GM12878 (cell line): ENCODE results near the gene ENGASE. TPM values are rescaled to one million over a fixed set of nuclear protein-coding genes. Genes with fewer than 3 reads are reported as not detected.

Experiments used
- ATAC-seq: fragments of 200-7000 bp; cut with Tn5 transposase; 3 replicates; pipeline ENCODE4 v1.9.1; 2020; ENCODE audit warnings: mild to moderate bottlenecking, moderate library complexity
- BruUV-seq: library from RNA; stranded (reverse); fragments of 400-500 nt; replicated peaks from 2 replicates; lab custom pipeline; 2021; lab: Mats Ljungman, UMichigan
- CTCF ChIA-PET: fragments of 300-600 bp; sonication (Branson Sonifier 250); formaldehyde crosslinking; extraction: SDS; loops from one replicate; lab custom pipeline; 2021; ENCODE audit warnings: inconsistent platforms; lab: Yijun Ruan, JAX
- POLR2A ChIA-PET: fragments of 350-600 bp; formaldehyde crosslinking; extraction: SDS; loops from one replicate; lab custom pipeline; 2021; ENCODE audit warnings: inconsistent platforms; lab: Charles Lee
- RAD21 ChIA-PET: fragments of 300-600 bp; sonication (Branson Sonifier 250); formaldehyde crosslinking; loops from one replicate; lab custom pipeline; 2023; ENCODE audit warnings: antibody characterized with exemption; ENCODE audit not compliant: unreplicated experiment; lab: Charles Lee
- SMC1A ChIA-PET: fragments of 300-600 bp; sonication (Branson Sonifier 250); formaldehyde crosslinking; loops from one replicate; lab custom pipeline; 2023; ENCODE audit not compliant: unreplicated experiment, uncharacterized antibody; lab: Charles Lee
- DNase-seq: peaks from one replicate; pipeline ENCODE4 v3.0.0-alpha.2; 2011; ENCODE audit warnings: low read depth, low spot score
- FAIRE-seq: peaks from 3 replicates; lab custom pipeline; 2011; peaks lifted over from hg19 to GRCh38; lab: Jason Lieb, UNC
- H2AFZ ChIP-seq: 2 replicates; pipeline ENCODE4 v1.6.0; 2011; ENCODE audit warnings: low read depth, low read length, control low read depth; ENCODE audit not compliant: control insufficient read depth
- H3K27ac ChIP-seq: 2 replicates; pipeline ENCODE4 v1.5.1; 2011; ENCODE audit warnings: control low read depth; ENCODE audit not compliant: control insufficient read depth, insufficient read depth
- H3K27me3 ChIP-seq, 2 experiments: replicated peaks in 1 of 2; 2 replicates each; pipeline versions ENCODE4 v1.6.0 to v1.6.1; 2011; ENCODE audit warnings: low read length in 1 of 2; ENCODE audit not compliant: control insufficient read depth in 2 of 2, insufficient read depth in 2 of 2
- H3K36me3 ChIP-seq, 2 experiments: 2 replicates each; pipeline ENCODE4 v1.5.1; 2011; ENCODE audit warnings: low read length in 1 of 2; ENCODE audit not compliant: control insufficient read depth in 2 of 2, insufficient read depth in 2 of 2
- H3K4me1 ChIP-seq: 2 replicates; pipeline ENCODE4 v1.6.1; 2011; ENCODE audit warnings: mild to moderate bottlenecking, low read length, moderate library complexity, mixed read lengths; ENCODE audit not compliant: control insufficient read depth, insufficient read depth
- H3K4me2 ChIP-seq: 2 replicates; pipeline ENCODE4 v1.6.0; 2011; ENCODE audit warnings: control low read depth; ENCODE audit not compliant: control insufficient read depth, insufficient read depth
- H3K4me3 ChIP-seq: fragments of 200-600 bp; sonication (generic); 2 replicates; pipeline ENCODE4 v1.5.1; 2016
- H3K79me2 ChIP-seq: 2 replicates; pipeline ENCODE4 v1.6.0; 2011; ENCODE audit warnings: low read length; ENCODE audit not compliant: control insufficient read depth, insufficient read depth
- H3K9ac ChIP-seq: 2 replicates; pipeline ENCODE4 v1.8.0; 2011; ENCODE audit warnings: low read length, control low read depth, mixed read lengths; ENCODE audit not compliant: control insufficient read depth, insufficient read depth
- H3K9me3 ChIP-seq: replicated peaks from 3 replicates; pipeline ENCODE4 v1.5.1; 2011; ENCODE audit warnings: mild to moderate bottlenecking, low read length; ENCODE audit not compliant: control insufficient read depth, insufficient read depth
- H4K20me1 ChIP-seq: 2 replicates; pipeline ENCODE4 v1.6.0; 2011; ENCODE audit not compliant: control insufficient read depth, insufficient read depth
- BCL11A ChIP-seq: IDR thresholded peaks from 2 replicates; pipeline ENCODE4 v1.6.1; 2011; ENCODE audit warnings: low read depth, low read length
- CBX3 ChIP-seq: fragments of 200-600 bp; sonication (generic); IDR thresholded peaks from 2 replicates; pipeline ENCODE4 v1.6.1; 2016; ENCODE audit warnings: low read depth, borderline replicate concordance
- CREM ChIP-seq: IDR thresholded peaks from 2 replicates; pipeline ENCODE4 v1.6.1; 2014; ENCODE audit warnings: antibody characterized with exemption, low read depth
- EGR1 ChIP-seq, 2 experiments: IDR thresholded peaks; 1 replicate in 1 of 2; 2 replicates in 1 of 2; pipeline ENCODE4 v1.6.1; 2011 to 2012; ENCODE audit warnings: low read depth in 2 of 2, low read length in 2 of 2, borderline replicate concordance in 1 of 2, mild to moderate bottlenecking in 1 of 2, moderate library complexity in 1 of 2
- ETV6 ChIP-seq, 2 experiments: fragments of 450-650 bp in 1 of 2; IDR thresholded peaks in 1 of 2; conservative IDR thresholded peaks in 1 of 2; 2 replicates each; pipeline ENCODE4 v1.6.1; 2014; ENCODE audit warnings: antibody characterized with exemption in 1 of 2, borderline replicate concordance in 1 of 2, low read depth in 1 of 2, mild to moderate bottlenecking in 1 of 2, moderate library complexity in 1 of 2
- GATAD2B ChIP-seq: fragments of 450-650 bp; conservative IDR thresholded peaks from 2 replicates; pipeline ENCODE4 v1.6.1; 2017; ENCODE audit warnings: low read depth, mild to moderate bottlenecking, moderate library complexity
- HCFC1 ChIP-seq: fragments of 150-350 bp; IDR thresholded peaks from 2 replicates; pipeline ENCODE4 v1.6.1; 2014; ENCODE audit warnings: low read length
- HDAC2 ChIP-seq: fragments of 200-600 bp; sonication (generic); IDR thresholded peaks from 2 replicates; pipeline ENCODE4 v1.6.1; 2017
- KDM1A ChIP-seq: fragments of 200-600 bp; sonication (generic); IDR thresholded peaks from 2 replicates; pipeline ENCODE4 v1.6.1; 2016; ENCODE audit warnings: borderline replicate concordance
- KLF5 ChIP-seq: fragments of 450-650 bp; IDR thresholded peaks from 2 replicates; pipeline ENCODE4 v1.6.1; 2014; ENCODE audit warnings: mild to moderate bottlenecking; ENCODE audit not compliant: partially characterized antibody
- MEF2B ChIP-seq: fragments of 450-650 bp; IDR thresholded peaks from 2 replicates; pipeline ENCODE4 v1.6.1; 2018; ENCODE audit warnings: mild to moderate bottlenecking, moderate library complexity; ENCODE audit not compliant: partially characterized antibody, poor library complexity, severe bottlenecking
- NFYB ChIP-seq: IDR thresholded peaks from 2 replicates; pipeline ENCODE4 v1.6.1; 2011; ENCODE audit warnings: low read depth, mild to moderate bottlenecking, low read length, improper control_type of control experiment, moderate library complexity; ENCODE audit not compliant: insufficient read depth
- NR2F1 ChIP-seq: fragments of 450-650 bp; conservative IDR thresholded peaks from 2 replicates; pipeline ENCODE4 v1.6.1; 2017; ENCODE audit warnings: mild to moderate bottlenecking
- PML ChIP-seq: IDR thresholded peaks from 2 replicates; pipeline ENCODE4 v1.6.1; 2012; ENCODE audit warnings: low read length, inconsistent platforms
- RUNX3 ChIP-seq: IDR thresholded peaks from 2 replicates; pipeline ENCODE4 v1.6.1; 2012; ENCODE audit warnings: low read length, inconsistent platforms
- STAT1 ChIP-seq: fragments of 450-650 bp; conservative IDR thresholded peaks from 2 replicates; pipeline ENCODE4 v1.6.1; 2014; ENCODE audit warnings: antibody characterized with exemption, mild to moderate bottlenecking
- WRNIP1 ChIP-seq: IDR thresholded peaks from 2 replicates; pipeline ENCODE4 v1.6.1; 2011; ENCODE audit warnings: low read depth, low read length, improper control_type of control experiment, borderline replicate concordance
- WGBS: methylation state at CpG from one replicate; pipeline ENCODE4 v1.1.6; 2016; ENCODE audit warnings: low lambda C conversion rate; ENCODE audit not compliant: insufficient replicate concordance, insufficient coverage; ENCODE audit errors: missing lambda C conversion rate; 5-methylcytosine and 5-hydroxymethylcytosine counted together
- in situ Hi-C: fragments of 300-500 bp; cut with MboI; formaldehyde crosslinking; loops from 9 replicates; pipeline ENCODE4 v1.14.3; 2018; ENCODE audit warnings: mixed read lengths
- intact Hi-C: fragments of 100-400 bp; cut with micrococcal nuclease; formaldehyde crosslinking; loops from one replicate; pipeline ENCODE4 v1.14.2; 2022; ENCODE audit not compliant: unreplicated experiment
- polyA plus RNA-seq, 11 experiments: library from polyadenylated mRNA; depleted of rRNA in 4 of 11; unstranded in 6 of 11; stranded (reverse) in 5 of 11; fragments of >200 nt; fragmentation: Nextera tagmentation in 4 of 11; fragmentation: Illumina TruSeq in 1 of 11; extraction: Ambion mirVana in 4 of 11; extraction: Trizol in 1 of 11; gene quantifications; 1 replicate in 1 of 11; 2 replicates in 10 of 11; pipeline versions ENCODE4 v1.2.1 to v1.2.3, GENCODE V29; 2011 to 2016; ENCODE audit warnings: inconsistent platforms in 2 of 11, missing spikeins in 2 of 11, low read depth in 1 of 11
- total RNA-seq, 4 experiments: library from RNA; depleted of rRNA in 3 of 4; stranded (reverse); fragments of >200 nt in 3 of 4; fragmentation: Illumina TruSeq in 1 of 4; extraction: Trizol in 1 of 4; gene quantifications; 2 replicates each; pipeline versions ENCODE4 v1.2.1 to v1.2.3, GENCODE V29; 2013 to 2021
- TF ChIP-seq, protein P1 (sequence below): IDR thresholded peaks from 2 replicates; pipeline ENCODE4 v1.6.1; 2012; ENCODE audit warnings: mild to moderate bottlenecking, low read depth, low read length
- TF ChIP-seq, protein P2 (sequence below): fragments of 450-650 bp; IDR thresholded peaks from 2 replicates; pipeline ENCODE4 v1.6.1; 2017; ENCODE audit warnings: low read depth, mild to moderate bottlenecking, moderate library complexity
- TF ChIP-seq, protein P3 (sequence below): fragments of 450-650 bp; IDR thresholded peaks from 2 replicates; pipeline ENCODE4 v1.6.1; 2017; ENCODE audit warnings: mild to moderate bottlenecking

The ENGASE gene
- total and polyA plus RNA-seq, 10 of the 15 experiments (the other 5 are each of a cell fraction or from before 2014, with no cell fraction given): 0.18 to 28.9 (median 10.5) TPM

DNA sequence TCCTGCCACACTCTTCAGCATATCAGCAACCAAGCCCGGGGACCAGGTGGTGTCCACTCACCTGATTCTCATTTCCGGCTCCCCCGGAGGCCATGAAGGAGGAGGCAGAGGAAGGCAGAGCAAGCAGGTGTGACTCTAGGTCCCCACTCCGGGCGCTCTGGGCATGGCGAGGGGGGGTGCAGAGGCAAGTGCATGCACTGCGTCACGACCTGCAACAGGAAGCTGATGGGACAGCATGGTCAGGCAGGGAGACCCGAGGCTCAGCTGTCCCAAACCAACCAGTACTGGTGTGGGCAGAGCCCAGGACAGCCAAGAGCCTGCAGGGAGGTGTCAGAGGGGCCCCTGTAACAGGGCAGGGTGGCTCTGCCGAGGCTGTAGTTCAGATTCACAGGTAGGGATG is 2.1 kb upstream of the ENGASE start:
- peaks cover 4% of the 10 kb centered on the region for H3K79me2 ChIP-seq
- WGBS: 54% methylated on average over 10 of the region's 10 CpGs
- in situ Hi-C loops (no loop called here), intact Hi-C loops (no loop called here)
- FAIRE-seq (no peak), DNase-seq (no peak), ATAC-seq (no peak)
- H3K4me2 ChIP-seq: no peak overlapping the region
- H2AFZ ChIP-seq: no peak overlapping the region
- no peaks in the 10 kb centered on the region for H3K36me3 ChIP-seq
- no peaks in the 10 kb centered on the region for H3K27me3 ChIP-seq
- H3K27ac ChIP-seq: no peak overlapping the region
- BruUV-seq: no TSS peak
- H3K4me3 ChIP-seq: no peak overlapping the region
- CTCF ChIA-PET: interaction anchor here (0.9 to 2.2 kb wide), 2 partner anchors 10 to 319 kb away, joined by 3 to 5 read pairs; no protein-coding TSS in a partner anchor
- peaks cover 5% of the 10 kb centered on the region for H3K4me1 ChIP-seq
- no peak for TF ChIP-seq KLF5
- no peak for TF ChIP-seq WRNIP1
- no peak for TF ChIP-seq CBX3
- TF ChIP-seq ETV6 (conservative IDR thresholded peaks at IDR 0.05 in 1 of 2, IDR thresholded peaks at IDR 0.05 in 1 of 2; ENCODE audit: borderline replicate concordance in 1 of 2, low read depth in 1 of 2): no peak
- TF ChIP-seq HDAC2: no peak
- no peak for TF ChIP-seq PML
- no peak for TF ChIP-seq NR2F1
- no peak for TF ChIP-seq NFYB
- TF ChIP-seq, protein P1, sequence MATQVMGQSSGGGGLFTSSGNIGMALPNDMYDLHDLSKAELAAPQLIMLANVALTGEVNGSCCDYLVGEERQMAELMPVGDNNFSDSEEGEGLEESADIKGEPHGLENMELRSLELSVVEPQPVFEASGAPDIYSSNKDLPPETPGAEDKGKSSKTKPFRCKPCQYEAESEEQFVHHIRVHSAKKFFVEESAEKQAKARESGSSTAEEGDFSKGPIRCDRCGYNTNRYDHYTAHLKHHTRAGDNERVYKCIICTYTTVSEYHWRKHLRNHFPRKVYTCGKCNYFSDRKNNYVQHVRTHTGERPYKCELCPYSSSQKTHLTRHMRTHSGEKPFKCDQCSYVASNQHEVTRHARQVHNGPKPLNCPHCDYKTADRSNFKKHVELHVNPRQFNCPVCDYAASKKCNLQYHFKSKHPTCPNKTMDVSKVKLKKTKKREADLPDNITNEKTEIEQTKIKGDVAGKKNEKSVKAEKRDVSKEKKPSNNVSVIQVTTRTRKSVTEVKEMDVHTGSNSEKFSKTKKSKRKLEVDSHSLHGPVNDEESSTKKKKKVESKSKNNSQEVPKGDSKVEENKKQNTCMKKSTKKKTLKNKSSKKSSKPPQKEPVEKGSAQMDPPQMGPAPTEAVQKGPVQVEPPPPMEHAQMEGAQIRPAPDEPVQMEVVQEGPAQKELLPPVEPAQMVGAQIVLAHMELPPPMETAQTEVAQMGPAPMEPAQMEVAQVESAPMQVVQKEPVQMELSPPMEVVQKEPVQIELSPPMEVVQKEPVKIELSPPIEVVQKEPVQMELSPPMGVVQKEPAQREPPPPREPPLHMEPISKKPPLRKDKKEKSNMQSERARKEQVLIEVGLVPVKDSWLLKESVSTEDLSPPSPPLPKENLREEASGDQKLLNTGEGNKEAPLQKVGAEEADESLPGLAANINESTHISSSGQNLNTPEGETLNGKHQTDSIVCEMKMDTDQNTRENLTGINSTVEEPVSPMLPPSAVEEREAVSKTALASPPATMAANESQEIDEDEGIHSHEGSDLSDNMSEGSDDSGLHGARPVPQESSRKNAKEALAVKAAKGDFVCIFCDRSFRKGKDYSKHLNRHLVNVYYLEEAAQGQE: no peak
- TF ChIP-seq, protein P2, sequence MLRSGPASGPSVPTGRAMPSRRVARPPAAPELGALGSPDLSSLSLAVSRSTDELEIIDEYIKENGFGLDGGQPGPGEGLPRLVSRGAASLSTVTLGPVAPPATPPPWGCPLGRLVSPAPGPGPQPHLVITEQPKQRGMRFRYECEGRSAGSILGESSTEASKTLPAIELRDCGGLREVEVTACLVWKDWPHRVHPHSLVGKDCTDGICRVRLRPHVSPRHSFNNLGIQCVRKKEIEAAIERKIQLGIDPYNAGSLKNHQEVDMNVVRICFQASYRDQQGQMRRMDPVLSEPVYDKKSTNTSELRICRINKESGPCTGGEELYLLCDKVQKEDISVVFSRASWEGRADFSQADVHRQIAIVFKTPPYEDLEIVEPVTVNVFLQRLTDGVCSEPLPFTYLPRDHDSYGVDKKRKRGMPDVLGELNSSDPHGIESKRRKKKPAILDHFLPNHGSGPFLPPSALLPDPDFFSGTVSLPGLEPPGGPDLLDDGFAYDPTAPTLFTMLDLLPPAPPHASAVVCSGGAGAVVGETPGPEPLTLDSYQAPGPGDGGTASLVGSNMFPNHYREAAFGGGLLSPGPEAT: no peak
- TF ChIP-seq EGR1 (IDR thresholded peaks at IDR 0.05; ENCODE audit: borderline replicate concordance in 1 of 2, low read depth in 2 of 2, low read length in 2 of 2): no peak
- TF ChIP-seq STAT1: no peak
- TF ChIP-seq KDM1A: no peak
- TF ChIP-seq HCFC1: no peak
- TF ChIP-seq, protein P3, sequence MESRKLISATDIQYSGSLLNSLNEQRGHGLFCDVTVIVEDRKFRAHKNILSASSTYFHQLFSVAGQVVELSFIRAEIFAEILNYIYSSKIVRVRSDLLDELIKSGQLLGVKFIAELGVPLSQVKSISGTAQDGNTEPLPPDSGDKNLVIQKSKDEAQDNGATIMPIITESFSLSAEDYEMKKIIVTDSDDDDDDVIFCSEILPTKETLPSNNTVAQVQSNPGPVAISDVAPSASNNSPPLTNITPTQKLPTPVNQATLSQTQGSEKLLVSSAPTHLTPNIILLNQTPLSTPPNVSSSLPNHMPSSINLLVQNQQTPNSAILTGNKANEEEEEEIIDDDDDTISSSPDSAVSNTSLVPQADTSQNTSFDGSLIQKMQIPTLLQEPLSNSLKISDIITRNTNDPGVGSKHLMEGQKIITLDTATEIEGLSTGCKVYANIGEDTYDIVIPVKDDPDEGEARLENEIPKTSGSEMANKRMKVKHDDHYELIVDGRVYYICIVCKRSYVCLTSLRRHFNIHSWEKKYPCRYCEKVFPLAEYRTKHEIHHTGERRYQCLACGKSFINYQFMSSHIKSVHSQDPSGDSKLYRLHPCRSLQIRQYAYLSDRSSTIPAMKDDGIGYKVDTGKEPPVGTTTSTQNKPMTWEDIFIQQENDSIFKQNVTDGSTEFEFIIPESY: no peak
- TF ChIP-seq CREM: no peak
- TF ChIP-seq RUNX3: no peak
- TF ChIP-seq MEF2B: no peak
- TF ChIP-seq BCL11A: no peak
- TF ChIP-seq GATAD2B: no peak
- RAD21 ChIA-PET: interaction anchor here (1.0 kb wide), 1 partner anchor 12 kb away, joined by 3 read pairs; no protein-coding TSS in a partner anchor
- POLR2A ChIA-PET: interaction anchor here (1.0 kb wide), 1 partner anchor 13 kb away, joined by 3 read pairs; no protein-coding TSS in a partner anchor
- H4K20me1 ChIP-seq: no peaks in the 10 kb centered on the region
- no peak overlapping the region for H3K9ac ChIP-seq
- no peaks in the 10 kb centered on the region for H3K9me3 ChIP-seq
- SMC1A ChIA-PET: no interaction called here
